H1 (cell line): ENCODE measurements around the gene TMEM117. TPM values are rescaled to one million over a fixed set of nuclear protein-coding genes. Genes with fewer than 3 reads are reported as not detected.

Experiments used
- CTCF ChIA-PET: fragments of 300-600 bp; sonication (Branson Sonifier 250); formaldehyde crosslinking; loops from one replicate; lab custom pipeline; 2021; ENCODE audit not compliant: partially characterized antibody; lab: Charles Lee
- POLR2A ChIA-PET: fragments of 300-600 bp; sonication (Branson Sonifier 250); formaldehyde crosslinking; loops from one replicate; lab custom pipeline; 2021; ENCODE audit warnings: inconsistent platforms; ENCODE audit not compliant: partially characterized antibody; lab: Charles Lee
- DNase-seq, 2 experiments: peaks; one replicate each; pipeline versions ENCODE4 v3.0.0 to v3.0.0-alpha.2; 2010 to 2022; ENCODE audit warnings: low spot score in 2 of 2, low read depth in 1 of 2, mixed read lengths in 1 of 2
- FAIRE-seq: peaks from 2 replicates; lab custom pipeline; 2011; peaks lifted over from hg19 to GRCh38; lab: Jason Lieb, UNC
- H2AFZ ChIP-seq: 2 replicates; pipeline ENCODE4 v1.8.1; 2012; ENCODE audit warnings: low read length, inconsistent platforms
- H2AK5ac ChIP-seq: 2 replicates; pipeline ENCODE4 v1.6.1; 2013; ENCODE audit warnings: low read depth, low read length
- H2BK120ac ChIP-seq: replicated peaks from 2 replicates; pipeline ENCODE3; 2013; ENCODE audit warnings: low read depth, low read length, inconsistent platforms
- H2BK12ac ChIP-seq: 2 replicates; pipeline ENCODE4 v1.6.1; 2013; ENCODE audit warnings: low read depth, low read length
- H2BK15ac ChIP-seq: 2 replicates; pipeline ENCODE4 v1.6.1; 2013; ENCODE audit warnings: low read length
- H2BK20ac ChIP-seq: 2 replicates; pipeline ENCODE4 v1.6.1; 2013; ENCODE audit warnings: low read length
- H2BK5ac ChIP-seq: 2 replicates; pipeline ENCODE4 v1.6.1; 2013; ENCODE audit warnings: low read depth, low read length
- H3K14ac ChIP-seq: 2 replicates; pipeline ENCODE4 v1.6.1; 2013; ENCODE audit warnings: inconsistent platforms; ENCODE audit not compliant: insufficient read length
- H3K18ac ChIP-seq: 2 replicates; pipeline ENCODE4 v1.6.1; 2013; ENCODE audit warnings: low read length; ENCODE audit errors: extremely low read depth
- H3K23ac ChIP-seq: 2 replicates; pipeline ENCODE4 v1.6.1; 2013; ENCODE audit warnings: inconsistent platforms; ENCODE audit not compliant: insufficient read length
- H3K23me2 ChIP-seq: 2 replicates; pipeline ENCODE4 v1.6.1; 2013; ENCODE audit warnings: low read depth, low read length
- H3K27ac ChIP-seq: 2 replicates; pipeline ENCODE4 v1.6.1; 2011; ENCODE audit warnings: low read depth, low read length, inconsistent platforms
- H3K27me3 ChIP-seq, 4 experiments: replicated peaks in 1 of 4; 1 replicate in 1 of 4; 2 replicates in 3 of 4; pipeline versions ENCODE4 v1.6.1 to v1.8.1; 2011 to 2013; ENCODE audit warnings: low read length in 3 of 4, mild to moderate bottlenecking in 3 of 4, inconsistent platforms in 2 of 4, mixed read lengths in 2 of 4, moderate library complexity in 1 of 4; ENCODE audit not compliant: control insufficient read depth in 3 of 4, insufficient read depth in 3 of 4; ENCODE audit errors: extremely low read depth in 1 of 4
- H3K36me3 ChIP-seq, 4 experiments: 2 replicates each; pipeline versions ENCODE4 v1.6.1 to v1.8.1; 2011 to 2013; ENCODE audit warnings: mild to moderate bottlenecking in 4 of 4, low read length in 3 of 4, moderate library complexity in 2 of 4, control low read depth in 1 of 4, inconsistent platforms in 1 of 4; ENCODE audit not compliant: insufficient read depth in 4 of 4, control insufficient read depth in 2 of 4
- H3K4ac ChIP-seq: replicated peaks from 2 replicates; pipeline ENCODE3; 2013; ENCODE audit warnings: low read length, low read depth, mixed read lengths, inconsistent platforms; ENCODE audit not compliant: insufficient read length
- H3K4me1 ChIP-seq, 4 experiments: replicated peaks in 1 of 4; 1 replicate in 1 of 4; 2 replicates in 3 of 4; pipeline versions ENCODE4 v1.6.1 to v1.8.1; 2011 to 2013; ENCODE audit warnings: low read length in 3 of 4, inconsistent platforms in 2 of 4, mixed read lengths in 1 of 4; ENCODE audit not compliant: insufficient read depth in 4 of 4, control insufficient read depth in 3 of 4
- H3K4me2 ChIP-seq, 2 experiments: 2 replicates each; pipeline versions ENCODE4 v1.6.1 to v1.8.1; 2011 to 2013; ENCODE audit warnings: low read depth in 2 of 2, low read length in 2 of 2, control low read depth in 1 of 2, inconsistent platforms in 1 of 2, mild to moderate bottlenecking in 1 of 2; ENCODE audit not compliant: insufficient read depth in 1 of 2
- H3K4me3 ChIP-seq, 4 experiments: fragments of 200-600, 300-600 bp in 1 of 4; sonication (generic), shearing (Covaris generic), sonication (Bioruptor Twin) in 1 of 4; 2 replicates each; pipeline versions ENCODE4 v1.5.1 to v1.8.1; 2011 to 2016; ENCODE audit warnings: low read length in 4 of 4, low read depth in 3 of 4, control low read depth in 2 of 4, inconsistent platforms in 2 of 4, mild to moderate bottlenecking in 2 of 4, mixed read lengths in 1 of 4, moderate library complexity in 1 of 4; ENCODE audit not compliant: insufficient read depth in 2 of 4; ENCODE audit errors: extremely low read depth in 1 of 4
- H3K56ac ChIP-seq: replicated peaks from 2 replicates; pipeline ENCODE3; 2013; ENCODE audit warnings: low read depth, mild to moderate bottlenecking, mixed read lengths, low read length, inconsistent platforms; ENCODE audit not compliant: insufficient read length
- H3K79me1 ChIP-seq: 2 replicates; pipeline ENCODE4 v1.6.1; 2013; ENCODE audit warnings: low read depth, low read length, control low read depth
- H3K79me2 ChIP-seq, 2 experiments: 2 replicates each; pipeline versions ENCODE4 v1.6.1 to v1.8.1; 2012 to 2013; ENCODE audit warnings: low read length in 2 of 2, mild to moderate bottlenecking in 2 of 2, inconsistent platforms in 1 of 2; ENCODE audit not compliant: insufficient read depth in 2 of 2, control insufficient read depth in 1 of 2
- H3K9ac ChIP-seq, 4 experiments: replicated peaks in 1 of 4; 1 replicate in 1 of 4; 2 replicates in 3 of 4; pipeline versions ENCODE4 v1.6.1 to v1.8.1; 2011 to 2013; ENCODE audit warnings: low read depth in 3 of 4, low read length in 3 of 4, control low read depth in 2 of 4, mild to moderate bottlenecking in 2 of 4, moderate library complexity in 2 of 4, inconsistent platforms in 1 of 4; ENCODE audit errors: extremely low read depth in 1 of 4
- H3K9me3 ChIP-seq, 2 experiments: 2 replicates each; pipeline versions ENCODE4 v1.6.1 to v1.8.1; 2012 to 2013; ENCODE audit warnings: mild to moderate bottlenecking in 2 of 2, moderate library complexity in 2 of 2, control low read depth in 1 of 2, inconsistent platforms in 1 of 2, low read depth in 1 of 2, low read length in 1 of 2, mixed read lengths in 1 of 2; ENCODE audit not compliant: insufficient read depth in 2 of 2
- H4K20me1 ChIP-seq, 2 experiments: replicated peaks in 1 of 2; 2 replicates each; pipeline versions ENCODE3 to v1.8.1; 2011 to 2013; ENCODE audit warnings: inconsistent platforms in 2 of 2, low read length in 2 of 2, mild to moderate bottlenecking in 1 of 2; ENCODE audit not compliant: insufficient read depth in 2 of 2, control insufficient read depth in 1 of 2
- H4K5ac ChIP-seq: 2 replicates; pipeline ENCODE4 v1.6.1; 2013; ENCODE audit warnings: low read length, low read depth, mixed read lengths, inconsistent platforms; ENCODE audit not compliant: insufficient read length
- H4K8ac ChIP-seq: 2 replicates; pipeline ENCODE4 v1.8.0; 2013; ENCODE audit warnings: mild to moderate bottlenecking, moderate library complexity, low read length, inconsistent platforms; ENCODE audit not compliant: insufficient read depth; ENCODE audit errors: extremely low read depth
- H4K91ac ChIP-seq: replicated peaks from 2 replicates; pipeline ENCODE3; 2013; ENCODE audit warnings: low read length, mixed read lengths, inconsistent platforms; ENCODE audit not compliant: insufficient read length
- EGR1 ChIP-seq: IDR thresholded peaks from 2 replicates; pipeline ENCODE4 v1.6.1; 2011; ENCODE audit warnings: low read depth, low read length, borderline replicate concordance
- WGBS, 2 experiments: shearing (Covaris generic) in 1 of 2; methylation state at CpG; one replicate each; pipeline versions ENCODE4 v1.1.6 to v1.1.7; 2013 to 2015; ENCODE audit warnings: low lambda C conversion rate in 2 of 2, mixed read lengths in 2 of 2, inconsistent platforms in 1 of 2, low coverage in 1 of 2, missing lambda C conversion rate in 1 of 2; ENCODE audit not compliant: insufficient replicate concordance in 2 of 2, insufficient coverage in 1 of 2, insufficient read length in 1 of 2; ENCODE audit errors: extremely low coverage in 1 of 2, missing lambda C conversion rate in 1 of 2; 5-methylcytosine and 5-hydroxymethylcytosine counted together
- polyA plus RNA-seq, 7 experiments: library from polyadenylated mRNA; depleted of rRNA in 3 of 7; stranded (reverse) in 5 of 7; unstranded in 2 of 7; fragments of >200 nt in 5 of 7; fragments of 200-250 nt in 2 of 7; gene quantifications; 1 replicate in 5 of 7; 2 replicates in 1 of 7; 4 replicates in 1 of 7; pipeline versions ENCODE4 v1.2.1 to v1.2.3, GENCODE V29; 2011 to 2013; ENCODE audit warnings: missing spikeins in 2 of 7, mixed read lengths in 2 of 7
- total RNA-seq: library from RNA; stranded (reverse); fragmentation: NEBNext Ultra II Directional; extraction: Animal tissue kit (Norgen Biotek cat#: 25700); gene quantifications from 2 replicates; pipeline ENCODE4 v1.2.1, GENCODE V29; 2021

Gene TMEM117
- total and polyA plus RNA-seq, 2 of the 8 experiments (the other 6 are each of a cell fraction or from before 2014, with no cell fraction given) = 0.80 to 1.4 TPM

DNA sequence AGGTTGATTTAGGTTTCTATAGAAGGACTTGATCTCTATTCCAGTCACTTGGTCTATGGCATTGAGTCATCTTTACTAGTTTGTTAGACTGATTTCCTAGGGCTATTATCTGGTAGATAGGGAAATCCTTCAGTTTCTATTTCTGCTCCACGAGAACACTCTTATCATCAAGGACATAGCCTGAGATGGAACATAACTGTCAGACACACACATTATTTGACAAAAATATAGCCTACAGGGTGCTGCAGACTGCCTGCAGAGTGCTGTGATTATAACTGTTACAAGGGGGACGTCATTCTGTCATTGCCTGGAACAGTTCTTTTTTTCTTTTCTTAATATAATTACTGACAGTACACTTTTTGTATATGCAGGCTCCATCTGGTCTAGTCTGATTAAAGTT, 82.0 kb downstream of the TMEM117 start:
- H2AK5ac ChIP-seq = no peak overlapping the region
- H3K18ac ChIP-seq = no peak overlapping the region
- DNase-seq (no peak), FAIRE-seq (no peak)
- no peak overlapping the region for H3K56ac ChIP-seq
- H2BK12ac ChIP-seq = no peak overlapping the region
- no peak overlapping the region for H3K27ac ChIP-seq
- no peak overlapping the region for H3K9ac ChIP-seq
- H3K14ac ChIP-seq = no peak overlapping the region
- POLR2A ChIA-PET = interaction anchor here (0.6 kb wide), 1 partner anchor 1301 kb away, joined by 3 read pairs; no protein-coding TSS in a partner anchor
- no peaks in the 10 kb centered on the region for H3K36me3 ChIP-seq
- no peak overlapping the region for H3K4ac ChIP-seq
- 81% methylated on average over 2 of the region's 2 CpGs; no CpG with 5 or more reads in 1 of the 2 experiments for WGBS, 2 experiments
- no peak overlapping the region for H2BK5ac ChIP-seq
- H3K79me2 ChIP-seq = no peaks in the 10 kb centered on the region
- no peaks in the 10 kb centered on the region for H3K23me2 ChIP-seq
- H3K4me2 ChIP-seq = no peak overlapping the region
- H2BK120ac ChIP-seq = no peak overlapping the region
- H2BK20ac ChIP-seq = no peak overlapping the region; the same call in 1 of the 2 replicates
- CTCF ChIA-PET = interaction anchor here (1.8 kb wide), 1 partner anchor 8 kb away, joined by 4 read pairs; no protein-coding TSS in a partner anchor
- H4K8ac ChIP-seq = no peak overlapping the region
- no peak overlapping the region for H2AFZ ChIP-seq
- H4K5ac ChIP-seq = no peak overlapping the region
- H3K79me1 ChIP-seq = no peaks in the 10 kb centered on the region
- H3K4me3 ChIP-seq = no peak overlapping the region
- no peaks in the 10 kb centered on the region for H3K27me3 ChIP-seq
- H3K23ac ChIP-seq = no peak overlapping the region
- no peaks in the 10 kb centered on the region for H4K20me1 ChIP-seq
- no peak overlapping the region for H2BK15ac ChIP-seq
- no peak for TF ChIP-seq EGR1
- no peak overlapping the region for H4K91ac ChIP-seq
- H3K9me3 ChIP-seq = no peaks in the 10 kb centered on the region
- peaks cover 0 to 3% (median 1%) of the 10 kb centered on the region in 4 experiments; a peak in 3 of 7 replicates for H3K4me1 ChIP-seq
